GM10847 (cell line): ENCODE results near the gene ARHGAP22.

ENCODE experiments used
- POLR2A ChIP-seq: IDR thresholded peaks from 2 replicates; pipeline ENCODE4 v1.6.1; 2011; ENCODE audit not compliant: insufficient read length; ENCODE audit errors: extremely low read depth

ARHGAP22 gene

DNA sequence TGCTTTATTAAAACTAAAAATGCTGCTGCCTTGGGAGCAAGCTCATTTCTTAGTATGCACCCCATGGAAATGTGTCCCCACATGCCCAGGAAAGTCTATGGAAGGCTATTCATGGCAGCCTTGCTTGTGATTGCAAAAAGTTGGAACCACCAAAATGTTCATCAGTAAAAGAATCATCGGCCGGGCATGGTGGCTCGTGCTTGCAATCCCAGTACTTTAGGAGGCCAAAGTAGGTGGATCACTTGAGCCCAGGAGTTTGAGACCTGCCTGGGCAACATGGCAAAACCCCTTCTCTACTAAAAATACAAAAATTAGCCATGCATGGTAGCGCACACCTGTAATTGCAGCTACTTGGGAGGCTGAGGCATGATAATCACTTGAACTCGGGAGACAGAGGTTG lies 79.8 kb downstream of the ARHGAP22 start:
- no peak for TF ChIP-seq POLR2A

DNA sequence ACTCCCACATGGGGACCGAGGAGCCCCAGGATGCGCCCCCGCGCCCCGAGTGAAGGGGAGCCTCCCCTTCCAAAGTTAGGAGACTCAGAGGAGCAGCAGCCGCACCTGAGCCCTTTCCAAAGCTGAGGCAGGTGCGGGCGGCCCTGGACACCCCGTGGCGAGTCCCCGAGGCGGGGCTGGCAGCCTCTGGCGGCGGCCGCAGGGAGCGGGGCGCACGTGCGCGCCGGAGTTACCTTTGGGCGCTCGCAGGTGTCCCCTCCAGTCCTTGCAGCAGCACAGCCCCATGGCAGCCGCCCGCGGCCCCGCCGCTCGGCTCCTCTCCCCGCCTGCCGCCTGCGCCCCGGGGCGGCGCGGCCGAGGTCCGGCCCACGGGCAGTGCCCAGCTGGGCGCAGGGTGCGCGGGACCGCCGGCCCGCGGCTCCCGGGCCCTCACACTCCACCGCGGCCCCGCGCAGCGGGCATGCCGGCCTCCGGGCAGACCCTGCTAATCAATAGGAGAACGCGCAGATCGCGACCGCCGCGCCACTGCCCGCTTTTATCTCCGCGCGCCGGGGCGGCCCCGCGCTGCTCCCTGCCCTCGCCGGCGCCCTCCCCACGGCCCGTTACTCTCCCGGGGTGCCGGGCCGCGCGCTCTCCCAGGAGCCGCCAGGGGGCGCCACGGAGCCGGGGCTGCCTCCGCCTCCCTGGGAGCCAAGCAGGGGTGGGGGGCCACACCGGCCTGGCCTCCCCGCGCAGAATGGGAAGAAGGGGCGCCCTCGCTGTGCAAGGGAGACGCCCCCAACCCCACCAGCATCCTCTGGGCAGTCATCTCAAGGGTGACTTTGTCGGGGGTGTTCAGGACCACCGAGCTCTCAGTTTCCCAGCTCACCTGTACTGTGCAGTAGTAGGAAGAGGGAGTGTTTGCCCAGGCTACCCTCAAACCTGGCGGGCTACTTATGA lies 80.8 kb downstream of the ARHGAP22 start:
- TF ChIP-seq POLR2A = no peak

- TF ChIP-seq POLR2A = no peak
Measured at GRCh38 chr10:48523212-48523819, 81.6 kb downstream of the ARHGAP22 start.

DNA sequence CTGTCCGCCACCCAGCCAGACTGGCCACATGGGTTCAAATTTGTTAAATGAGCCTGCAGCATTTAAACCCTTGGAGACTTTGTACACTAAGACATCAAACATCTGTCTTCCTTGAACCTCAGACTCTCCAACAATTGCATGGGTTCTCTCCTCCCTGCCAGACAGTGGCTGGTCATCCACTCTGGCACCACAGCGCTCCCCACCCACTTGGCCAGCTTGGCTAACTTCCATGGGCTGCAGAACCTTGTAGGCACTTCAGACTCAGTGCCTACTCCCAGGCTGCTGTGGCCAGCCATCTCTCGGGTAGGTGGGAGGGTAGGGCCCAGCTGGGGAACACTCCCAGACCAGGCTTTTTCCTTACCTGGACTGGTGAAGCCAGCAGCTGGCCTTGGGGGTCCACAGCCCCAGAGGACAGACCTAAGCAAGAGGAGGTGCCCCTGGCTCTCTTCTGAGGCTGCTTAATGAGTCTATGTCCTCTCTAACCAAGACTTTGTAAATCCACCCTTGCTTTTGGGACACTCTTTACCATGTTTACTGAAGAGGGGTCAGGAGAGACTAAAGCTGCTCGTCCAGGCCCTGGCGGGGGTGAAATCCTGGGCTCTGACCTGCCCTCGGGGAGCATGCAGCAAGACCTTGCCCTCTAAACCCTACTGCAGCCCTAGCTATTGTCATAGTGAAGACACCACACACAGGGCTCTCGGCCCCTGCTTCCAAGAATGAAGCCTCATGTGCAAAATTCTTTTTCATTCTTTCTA lies 82.7 kb downstream of the ARHGAP22 start:
- no peak for TF ChIP-seq POLR2A

DNA sequence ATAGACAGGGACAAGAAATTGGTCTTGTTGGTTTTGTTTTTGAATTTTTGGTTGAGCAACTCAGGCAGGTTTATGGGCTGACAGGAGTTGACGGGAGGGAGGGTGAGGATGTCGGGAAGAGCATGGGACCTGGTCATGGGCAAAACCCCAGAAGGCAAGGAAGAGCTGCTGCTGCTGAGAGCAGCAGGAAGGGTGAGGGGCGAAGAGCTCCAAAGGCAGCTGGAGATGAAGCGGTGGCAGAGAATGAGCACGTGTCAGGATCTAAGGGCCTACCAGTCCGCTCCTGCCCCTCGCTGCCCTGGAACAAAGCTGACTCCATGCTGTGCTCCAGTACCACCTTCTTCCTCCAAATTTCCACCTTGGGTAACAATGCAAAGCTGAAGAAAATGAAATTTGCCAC lies 84.3 kb downstream of the ARHGAP22 start:
- no peak for TF ChIP-seq POLR2A

DNA sequence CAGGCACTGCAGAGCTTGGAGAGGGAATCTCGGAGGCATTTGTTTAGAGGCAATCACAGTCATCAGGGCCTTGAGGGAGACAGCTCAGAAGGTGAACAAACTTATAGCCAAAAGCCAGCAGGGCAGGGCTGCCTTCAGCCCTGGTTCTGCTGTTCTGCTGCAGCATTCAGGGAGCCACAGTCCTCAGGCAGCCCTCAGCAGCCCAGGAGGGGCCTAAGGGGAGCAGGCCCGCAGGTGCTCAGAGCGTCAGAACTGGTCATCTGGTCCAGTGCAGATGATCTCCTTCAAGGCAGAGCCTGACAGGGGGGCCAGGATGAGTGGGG lies 84.7 kb downstream of the ARHGAP22 start:
- TF ChIP-seq POLR2A = no peak

DNA sequence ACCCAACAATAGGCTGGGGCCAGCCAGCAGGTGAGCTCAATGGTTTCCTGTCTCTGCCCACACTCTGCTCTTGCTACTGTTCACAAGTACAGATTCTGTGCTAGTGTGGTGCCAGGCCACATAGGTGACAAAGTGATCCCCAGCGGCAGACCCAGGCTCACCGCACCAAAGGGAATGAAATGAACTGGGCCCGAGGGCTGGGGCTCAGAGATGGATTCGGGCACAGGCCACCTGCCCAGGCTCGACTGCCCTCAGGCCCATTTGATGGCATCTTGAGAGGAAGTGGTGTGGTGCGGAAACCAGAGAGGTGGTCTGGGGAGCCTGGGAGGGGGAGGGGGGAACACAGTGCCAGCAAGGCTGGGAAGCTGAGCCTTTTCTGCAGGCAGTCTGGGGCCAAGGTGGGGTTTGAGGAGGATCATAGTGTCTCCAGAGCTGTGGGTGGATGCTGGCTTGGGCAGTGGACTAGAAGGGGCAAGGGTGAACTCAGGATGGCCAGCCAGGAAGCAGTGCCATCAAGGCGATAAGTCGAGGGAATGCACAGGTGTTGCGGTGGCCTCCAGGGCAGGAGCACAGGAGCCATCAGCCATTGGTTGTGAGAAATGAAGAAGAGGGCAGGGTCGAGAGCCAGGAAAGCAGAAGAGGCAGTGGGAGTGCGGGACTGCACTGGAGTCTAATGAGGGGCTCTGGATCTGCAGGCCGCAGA lies 85.2 kb downstream of the ARHGAP22 start:
- TF ChIP-seq POLR2A = no peak

- no peak for TF ChIP-seq POLR2A
Measured at GRCh38 chr10:48518986-48519385, 85.9 kb downstream of the ARHGAP22 start.

- TF ChIP-seq POLR2A = no peak
Measured at GRCh38 chr10:48517911-48518811, 86.7 kb downstream of the ARHGAP22 start.

GRCh38 chr10:48517482-48517881 lies 87.4 kb downstream of the ARHGAP22 start:
- no peak for TF ChIP-seq POLR2A

DNA sequence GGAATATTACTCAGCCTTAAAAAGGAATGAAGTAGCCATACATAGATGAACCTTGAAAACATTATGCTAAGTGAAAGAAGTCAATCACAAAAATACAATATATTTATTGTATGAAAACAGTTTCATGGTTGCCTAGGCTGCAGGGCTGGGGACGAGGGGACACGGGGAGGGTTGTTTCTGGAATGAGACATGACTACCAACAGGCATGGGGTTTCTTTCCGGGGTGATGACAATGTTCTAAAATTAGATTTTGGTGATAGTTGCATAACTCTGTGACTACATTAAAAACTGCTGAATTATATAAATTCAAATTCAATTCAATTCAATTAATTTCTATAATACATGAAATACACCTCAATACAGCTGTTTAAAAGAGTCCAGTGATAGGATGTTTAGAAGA lies 88.0 kb downstream of the ARHGAP22 start:
- TF ChIP-seq POLR2A = no peak

- TF ChIP-seq POLR2A = no peak
Measured at GRCh38 chr10:48514916-48515315, 90.0 kb downstream of the ARHGAP22 start.

DNA sequence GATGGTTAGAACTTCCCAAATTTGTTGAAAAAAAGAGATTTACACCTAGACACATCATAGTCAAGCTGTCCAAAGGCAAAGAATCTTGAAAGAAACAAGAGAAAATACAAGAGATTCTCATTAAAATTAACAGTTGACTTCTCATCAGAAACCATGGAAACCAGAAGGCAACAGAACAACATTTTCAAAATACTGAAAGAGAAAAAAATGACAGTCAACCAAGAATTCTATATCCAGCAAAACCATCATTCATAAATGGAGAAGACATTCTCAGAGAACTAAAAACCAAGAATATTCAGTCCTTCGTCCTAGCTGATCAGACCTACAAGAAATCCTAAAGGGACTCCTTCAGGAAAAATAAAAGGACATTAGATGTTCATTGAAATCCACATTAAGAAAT lies 90.6 kb downstream of the ARHGAP22 start:
- no peak for TF ChIP-seq POLR2A

DNA sequence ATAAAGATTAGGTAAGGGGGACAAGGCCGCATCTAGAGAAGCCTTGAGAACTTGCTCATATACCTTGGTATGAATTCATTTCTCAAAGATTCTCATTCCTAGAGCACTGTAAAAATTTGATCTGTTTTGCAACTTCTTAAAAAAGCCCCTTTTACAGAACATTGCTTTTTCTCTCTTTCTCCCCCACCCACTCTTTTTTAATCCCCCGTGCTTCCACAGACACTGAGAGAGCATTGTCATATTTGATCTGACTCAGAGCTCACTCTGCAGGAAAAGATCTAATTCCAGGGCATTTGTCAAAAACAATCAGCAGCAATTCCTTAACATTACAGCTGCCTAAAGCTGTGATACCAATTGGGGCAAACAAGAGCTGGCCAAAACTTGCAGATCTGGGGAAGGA lies 92.0 kb downstream of the ARHGAP22 start:
- no peak for TF ChIP-seq POLR2A
